NB4 (cell line): ENCODE data around the gene TRAP1.

Source experiments
- DNase-seq: peaks from one replicate; pipeline ENCODE4 v3.0.0; 2010; ENCODE audit warnings: low read depth
- H3K4me3 ChIP-seq: one replicate; pipeline ENCODE4 v1.5.1; 2011; ENCODE audit warnings: mild to moderate bottlenecking, low read depth, low read length, moderate library complexity
- CTCF ChIP-seq: IDR thresholded peaks from one replicate; pipeline ENCODE4 v1.5.1; 2012; ENCODE audit warnings: low read depth, low read length
- MAX ChIP-seq: IDR thresholded peaks from 2 replicates; pipeline ENCODE4 v1.6.1; 2011; ENCODE audit warnings: low read depth, low read length
- MYC ChIP-seq: IDR thresholded peaks from 2 replicates; pipeline ENCODE4 v1.6.1; 2011; ENCODE audit warnings: low read depth, low read length
- POLR2A ChIP-seq: IDR thresholded peaks from 2 replicates; pipeline ENCODE4 v1.6.1; 2011; ENCODE audit warnings: mild to moderate bottlenecking; ENCODE audit not compliant: insufficient read length; ENCODE audit errors: extremely low read depth

The TRAP1 gene

GRCh38 chr16:3645504-3646347 is 71.6 kb downstream of the TRAP1 start:
- DNase-seq, result no peak
- TF ChIP-seq MYC, result no peak
- no peak for TF ChIP-seq POLR2A
- TF ChIP-seq MAX, result no peak
- no peak for TF ChIP-seq CTCF
- no peak overlapping the region for H3K4me3 ChIP-seq

- no peak for DNase-seq
- no peak overlapping the region for H3K4me3 ChIP-seq
- TF ChIP-seq MYC, result no peak
- TF ChIP-seq POLR2A, result no peak
- TF ChIP-seq CTCF, result no peak
- no peak for TF ChIP-seq MAX
Measured at GRCh38 chr16:3645108-3645503, 72.2 kb downstream of the TRAP1 start.

- no peak for DNase-seq
- H3K4me3 ChIP-seq, result no peak overlapping the region
- TF ChIP-seq CTCF (no peak), POLR2A (no peak), MAX (no peak), MYC (no peak)
Measured at GRCh38 chr16:3643095-3643730, 74.1 kb downstream of the TRAP1 start.

DNA sequence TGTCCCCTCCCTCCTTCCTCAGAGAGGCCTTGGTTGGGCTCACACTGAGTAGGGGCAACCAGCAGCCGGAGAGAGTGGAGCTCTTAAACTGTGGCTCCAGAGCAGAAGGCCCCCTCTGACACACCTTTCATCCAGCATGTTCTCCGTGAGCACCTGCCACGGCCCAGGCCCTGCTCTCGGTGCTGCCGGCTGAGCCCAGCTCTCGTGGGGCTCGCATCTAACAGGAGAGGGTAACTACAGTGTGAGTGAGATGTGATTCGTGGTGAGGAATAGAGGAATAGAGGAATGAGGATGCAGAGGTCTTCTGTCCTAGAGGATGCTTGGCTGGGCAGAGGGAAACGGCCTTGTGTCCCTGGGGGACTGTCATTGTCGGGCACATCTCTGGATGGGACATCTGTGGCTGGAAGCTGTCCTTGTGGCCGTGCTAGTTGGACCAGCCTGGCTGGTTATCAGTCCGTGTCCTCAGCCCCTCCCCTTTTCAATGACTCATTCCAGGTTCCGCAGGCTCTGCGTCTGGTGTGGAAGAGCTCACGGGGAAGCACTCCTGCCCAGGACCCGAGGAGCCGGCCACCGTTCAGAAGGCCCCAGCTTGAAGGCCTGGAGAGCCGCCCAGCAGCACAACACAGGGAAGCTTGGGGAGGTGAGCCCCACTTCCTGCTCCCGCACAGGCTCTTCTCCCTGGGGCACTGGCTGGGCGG is 74.8 kb downstream of the TRAP1 start:
- TF ChIP-seq CTCF (no peak), MYC (no peak), POLR2A (no peak)
- DNase-seq, result no peak
- H3K4me3 ChIP-seq, result no peak overlapping the region

GRCh38 chr16:3641801-3642396 is 75.4 kb downstream of the TRAP1 start:
- DNase-seq, result no peak
- TF ChIP-seq MYC (no peak), MAX (no peak), POLR2A (no peak), CTCF (no peak)
- no peak overlapping the region for H3K4me3 ChIP-seq
